Panc1 (cell line): ENCODE results near the gene SCD.

ENCODE experiments used
- CTCF ChIP-seq: fragments of 450-650 bp; IDR thresholded peaks from 2 replicates; pipeline ENCODE4 v1.5.1; 2017; ENCODE audit warnings: mild to moderate bottlenecking
- POLR2AphosphoS5 ChIP-seq: IDR thresholded peaks from 2 replicates; pipeline ENCODE4 v1.6.1; 2012; ENCODE audit warnings: mild to moderate bottlenecking, low read depth, low read length, moderate library complexity
- REST ChIP-seq, 2 experiments: IDR thresholded peaks; 2 replicates each; pipeline ENCODE4 v1.6.1; 2011 to 2012; ENCODE audit warnings: low read depth in 2 of 2, control low read depth in 1 of 2, low read length in 1 of 2, mild to moderate bottlenecking in 1 of 2, moderate library complexity in 1 of 2; ENCODE audit not compliant: insufficient read depth in 1 of 2
- TCF7L2 ChIP-seq: IDR thresholded peaks from 2 replicates; pipeline ENCODE4 v1.6.1; 2011; ENCODE audit warnings: mild to moderate bottlenecking, low read depth, low read length, inconsistent platforms

GRCh38 chr10:100359030-100359432, 12.0 kb downstream of the SCD start:
- TF ChIP-seq CTCF (no peak), TCF7L2 (no peak), REST (IDR thresholded peaks at IDR 0.05; ENCODE audit: insufficient read depth in 1 of 2, low read depth in 2 of 2, low read length in 1 of 2) (no peak), POLR2AphosphoS5 (no peak; the same call in 1 of the 2 replicates)
